ENCODE measurements around the gene SSTR1.

SSTR1 gene

DNA sequence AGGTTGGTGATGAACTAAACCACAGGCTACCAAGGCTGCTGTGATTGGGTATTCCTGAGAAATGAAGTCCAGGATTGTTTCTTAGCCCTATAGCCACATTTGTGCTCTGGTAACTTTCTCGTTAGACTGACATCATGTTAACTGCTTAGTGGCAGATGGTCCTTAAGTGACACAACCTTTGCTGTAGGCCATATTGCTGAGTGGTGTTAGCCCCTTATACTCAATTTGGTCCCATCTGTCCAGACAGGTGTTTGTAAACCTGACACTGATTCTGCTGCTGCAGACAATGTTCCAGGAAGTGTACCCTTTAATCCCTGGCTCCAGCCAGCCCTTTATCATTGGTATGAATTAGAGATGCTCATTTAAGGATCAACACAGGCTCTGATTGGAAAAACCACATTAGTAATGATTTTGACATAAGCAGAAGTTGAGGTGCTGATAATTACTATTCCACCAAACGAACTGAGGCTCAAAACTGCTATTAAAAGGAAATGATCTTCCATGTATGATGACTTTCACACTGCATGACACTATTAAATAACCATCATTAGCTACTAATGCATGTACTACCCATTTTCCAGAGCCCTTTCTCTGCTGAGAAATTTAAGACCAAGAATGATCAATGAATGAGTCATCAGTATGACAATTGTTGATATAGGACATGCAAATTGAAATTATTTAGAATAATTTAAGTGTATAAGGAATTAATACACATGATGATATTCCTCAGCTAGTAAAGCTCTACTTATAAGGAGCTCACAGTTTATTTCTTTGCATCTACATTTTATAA, 3.6 kb upstream of the SSTR1 start:
- no peak for DNase-seq

DNA sequence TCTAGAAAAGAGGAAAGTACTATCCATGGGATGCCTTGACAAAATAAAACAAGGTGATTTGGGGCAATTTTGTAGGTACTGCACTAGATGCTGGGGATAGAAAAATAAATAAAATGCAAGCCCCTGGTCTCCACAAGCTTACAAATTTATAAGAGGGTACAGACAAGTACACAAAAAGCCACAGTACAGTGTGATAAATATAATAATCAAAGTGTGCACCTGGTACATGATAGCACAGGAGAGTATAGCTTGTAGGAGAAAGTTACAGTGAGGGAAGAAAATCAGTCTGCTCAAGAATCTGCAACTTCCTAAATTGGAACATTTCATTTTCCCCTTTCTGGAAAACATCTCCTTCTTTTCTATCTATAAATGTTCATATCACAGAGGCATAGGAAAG, 3.0 kb upstream of the SSTR1 start:
- no peak for DNase-seq

DNA sequence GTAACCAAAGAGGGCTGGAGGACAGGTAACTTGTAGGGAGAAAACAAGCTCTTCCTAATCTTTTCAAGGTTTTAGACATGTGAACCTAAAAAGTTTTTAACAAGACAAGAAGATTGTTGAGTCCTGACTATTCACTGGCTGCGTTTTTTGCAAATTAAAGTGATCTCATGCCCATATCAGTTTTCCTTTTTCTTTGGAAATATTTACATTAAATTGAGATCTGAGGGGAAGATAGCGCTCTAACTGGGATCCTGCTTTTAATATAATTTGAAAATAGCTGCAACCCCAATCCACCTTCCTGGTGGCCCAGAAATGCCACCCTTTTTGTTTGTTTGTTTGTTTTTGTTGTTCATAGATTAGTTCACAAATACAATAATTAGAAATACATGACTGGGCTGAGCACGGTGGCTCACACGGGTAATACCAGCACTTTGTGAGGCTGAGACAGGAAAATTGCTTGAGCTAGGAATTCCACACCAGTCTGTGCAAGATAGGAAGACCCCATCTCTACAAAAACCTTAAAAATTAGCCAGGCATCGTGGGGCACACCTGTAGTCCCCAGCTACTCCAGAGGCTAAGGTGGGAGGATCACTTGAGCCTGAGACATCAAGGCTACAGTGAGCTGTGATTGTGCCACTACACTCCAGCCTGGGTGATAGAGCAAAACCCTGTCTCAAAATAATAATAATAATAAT, 2.4 kb upstream of the SSTR1 start:
- no peak for DNase-seq

DNA sequence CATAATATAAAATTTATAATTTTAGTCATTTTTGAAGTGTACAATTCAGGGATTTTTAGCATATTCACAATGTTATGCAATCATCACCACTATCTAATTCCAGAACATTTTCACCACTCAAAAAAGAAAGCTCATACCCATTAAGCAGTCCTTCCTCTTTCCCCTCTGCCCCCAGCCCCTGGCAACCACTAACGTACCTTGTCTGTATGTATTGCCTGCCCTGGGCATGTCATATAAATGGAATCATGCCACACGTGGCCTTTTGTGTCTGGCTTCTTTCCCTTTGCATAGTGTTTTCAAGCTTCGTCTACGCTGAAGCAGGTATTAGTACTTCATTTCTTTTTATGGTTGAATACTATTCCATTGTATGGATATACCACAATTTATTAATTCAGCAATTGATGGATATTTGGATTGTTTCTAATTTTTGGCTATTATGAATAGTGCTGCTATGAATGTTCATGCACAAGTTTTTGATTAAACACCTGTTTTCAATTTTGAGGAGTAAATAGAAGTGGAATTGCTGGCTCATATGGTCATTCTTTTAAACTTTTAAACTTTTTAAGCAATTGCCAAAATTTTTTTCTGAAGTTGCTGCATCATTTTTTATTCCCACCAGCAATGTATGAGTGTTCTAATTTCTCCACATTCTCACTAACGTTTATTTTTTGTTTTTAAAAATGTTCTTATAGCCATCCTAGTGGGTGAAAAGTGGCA, 1.6 kb upstream of the SSTR1 start:
- no peak for DNase-seq

DNA sequence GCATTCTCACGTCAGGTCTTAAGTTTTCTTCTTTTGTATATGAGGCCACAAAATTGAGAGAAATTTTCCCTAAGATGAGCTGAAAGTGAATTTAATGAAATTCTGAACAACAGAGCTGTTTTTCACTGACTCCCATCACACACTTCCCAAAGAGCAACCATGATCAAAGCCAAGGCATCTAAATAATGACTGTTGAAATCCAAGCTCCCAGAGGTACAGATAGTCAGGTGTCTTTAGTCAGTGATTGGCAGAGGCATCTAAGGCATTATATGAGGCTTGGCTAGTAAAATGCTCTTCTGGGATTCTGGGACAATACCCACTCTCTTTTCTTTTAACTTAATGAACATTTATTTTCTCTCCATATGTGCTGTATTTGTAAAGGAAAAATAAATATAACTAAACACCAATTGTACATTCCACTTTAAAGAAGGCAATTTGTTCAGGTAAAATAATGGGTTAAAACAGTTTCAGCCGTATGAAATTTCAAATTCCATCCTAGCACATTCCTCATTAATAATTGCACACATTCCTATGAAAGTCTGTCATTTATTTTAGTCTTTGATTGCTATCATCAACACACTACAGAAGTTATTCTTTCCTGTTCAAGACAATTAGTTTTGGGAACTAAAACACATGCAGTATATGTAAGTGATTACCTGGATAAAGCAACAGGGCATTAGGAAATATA, 871 bp upstream of the SSTR1 start:
- no peak for DNase-seq

DNA sequence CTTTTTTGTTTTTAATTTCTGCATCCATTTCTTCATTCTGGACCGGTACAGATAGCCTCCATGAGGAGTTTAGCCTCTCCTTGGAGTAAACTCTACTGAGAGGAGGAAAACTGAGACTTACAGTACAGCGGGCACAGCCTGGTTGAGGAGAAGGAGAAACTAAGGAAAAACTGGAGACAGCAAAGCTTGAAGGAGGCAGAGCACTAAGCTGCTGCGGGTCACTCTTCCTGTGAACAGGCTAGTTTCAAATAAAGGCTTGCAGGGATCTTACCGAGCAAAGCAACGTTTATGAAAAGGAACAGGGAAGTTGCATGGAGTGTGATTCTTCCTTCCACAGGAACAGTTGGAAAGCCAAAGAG, 348 bp upstream of the SSTR1 start:
- no peak for DNase-seq

DNA sequence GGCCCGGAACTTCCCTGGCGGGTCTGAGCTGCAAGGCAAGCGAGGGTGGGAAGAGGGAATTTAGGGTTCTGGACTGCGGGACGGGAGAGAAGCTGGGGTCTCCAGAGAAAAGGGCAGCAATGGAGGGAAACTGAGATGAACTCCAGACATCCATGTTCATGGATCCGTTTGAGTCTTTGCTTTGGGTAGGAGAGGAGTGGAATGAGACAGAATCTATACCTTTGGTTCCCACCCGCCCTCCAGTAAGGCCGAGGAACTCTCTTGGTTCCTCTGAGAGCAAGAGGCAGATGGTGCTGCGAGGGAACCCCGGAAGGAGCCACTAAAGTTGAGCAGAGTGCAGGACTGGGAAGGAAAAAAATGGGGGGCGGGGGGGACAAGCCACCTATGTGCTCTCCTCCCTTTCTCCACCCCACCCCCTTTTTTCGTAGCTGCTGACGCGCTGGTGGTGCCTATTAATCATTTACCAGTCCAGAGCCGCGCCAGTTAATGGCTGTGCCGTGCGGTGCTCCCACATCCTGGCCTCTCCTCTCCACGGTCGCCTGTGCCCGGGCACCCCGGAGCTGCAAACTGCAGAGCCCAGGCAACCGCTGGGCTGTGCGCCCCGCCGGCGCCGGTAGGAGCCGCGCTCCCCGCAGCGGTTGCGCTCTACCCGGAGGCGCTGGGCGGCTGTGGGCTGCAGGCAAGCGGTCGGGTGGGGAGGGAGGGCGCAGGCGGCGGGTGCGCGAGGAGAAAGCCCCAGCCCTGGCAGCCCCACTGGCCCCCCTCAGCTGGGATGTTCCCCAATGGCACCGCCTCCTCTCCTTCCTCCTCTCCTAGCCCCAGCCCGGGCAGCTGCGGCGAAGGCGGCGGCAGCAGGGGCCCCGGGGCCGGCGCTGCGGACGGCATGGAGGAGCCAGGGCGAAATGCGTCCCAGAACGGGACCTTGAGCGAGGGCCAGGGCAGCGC, 1.2 kb downstream of the SSTR1 start:
- peak; percentile 70 for DNase-seq

DNA sequence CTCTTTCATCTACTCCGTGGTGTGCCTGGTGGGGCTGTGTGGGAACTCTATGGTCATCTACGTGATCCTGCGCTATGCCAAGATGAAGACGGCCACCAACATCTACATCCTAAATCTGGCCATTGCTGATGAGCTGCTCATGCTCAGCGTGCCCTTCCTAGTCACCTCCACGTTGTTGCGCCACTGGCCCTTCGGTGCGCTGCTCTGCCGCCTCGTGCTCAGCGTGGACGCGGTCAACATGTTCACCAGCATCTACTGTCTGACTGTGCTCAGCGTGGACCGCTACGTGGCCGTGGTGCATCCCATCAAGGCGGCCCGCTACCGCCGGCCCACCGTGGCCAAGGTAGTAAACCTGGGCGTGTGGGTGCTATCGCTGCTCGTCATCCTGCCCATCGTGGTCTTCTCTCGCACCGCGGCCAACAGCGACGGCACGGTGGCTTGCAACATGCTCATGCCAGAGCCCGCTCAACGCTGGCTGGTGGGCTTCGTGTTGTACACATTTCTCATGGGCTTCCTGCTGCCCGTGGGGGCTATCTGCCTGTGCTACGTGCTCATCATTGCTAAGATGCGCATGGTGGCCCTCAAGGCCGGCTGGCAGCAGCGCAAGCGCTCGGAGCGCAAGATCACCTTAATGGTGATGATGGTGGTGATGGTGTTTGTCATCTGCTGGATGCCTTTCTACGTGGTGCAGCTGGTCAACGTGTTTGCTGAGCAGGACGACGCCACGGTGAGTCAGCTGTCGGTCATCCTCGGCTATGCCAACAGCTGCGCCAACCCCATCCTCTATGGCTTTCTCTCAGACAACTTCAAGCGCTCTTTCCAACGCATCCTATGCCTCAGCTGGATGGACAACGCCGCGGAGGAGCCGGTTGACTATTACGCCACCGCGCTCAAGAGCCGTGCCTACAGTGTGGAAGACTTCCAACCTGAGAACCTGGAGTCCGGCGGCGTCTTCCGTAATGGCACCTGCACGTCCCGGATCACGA, 2.2 kb downstream of the SSTR1 start:
- peak; percentile 55 for DNase-seq

DNA sequence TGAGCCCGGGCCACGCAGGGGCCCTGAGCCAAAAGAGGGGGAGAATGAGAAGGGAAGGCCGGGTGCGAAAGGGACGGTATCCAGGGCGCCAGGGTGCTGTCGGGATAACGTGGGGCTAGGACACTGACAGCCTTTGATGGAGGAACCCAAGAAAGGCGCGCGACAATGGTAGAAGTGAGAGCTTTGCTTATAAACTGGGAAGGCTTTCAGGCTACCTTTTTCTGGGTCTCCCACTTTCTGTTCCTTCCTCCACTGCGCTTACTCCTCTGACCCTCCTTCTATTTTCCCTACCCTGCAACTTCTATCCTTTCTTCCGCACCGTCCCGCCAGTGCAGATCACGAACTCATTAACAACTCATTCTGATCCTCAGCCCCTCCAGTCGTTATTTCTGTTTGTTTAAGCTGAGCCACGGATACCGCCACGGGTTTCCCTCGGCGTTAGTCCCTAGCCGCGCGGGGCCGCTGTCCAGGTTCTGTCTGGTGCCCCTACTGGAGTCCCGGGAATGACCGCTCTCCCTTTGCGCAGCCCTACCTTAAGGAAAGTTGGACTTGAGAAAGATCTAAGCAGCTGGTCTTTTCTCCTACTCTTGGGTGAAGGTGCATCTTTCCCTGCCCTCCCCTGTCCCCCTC, 3.0 kb downstream of the SSTR1 start:
- peak; percentile 73 for DNase-seq

DNA sequence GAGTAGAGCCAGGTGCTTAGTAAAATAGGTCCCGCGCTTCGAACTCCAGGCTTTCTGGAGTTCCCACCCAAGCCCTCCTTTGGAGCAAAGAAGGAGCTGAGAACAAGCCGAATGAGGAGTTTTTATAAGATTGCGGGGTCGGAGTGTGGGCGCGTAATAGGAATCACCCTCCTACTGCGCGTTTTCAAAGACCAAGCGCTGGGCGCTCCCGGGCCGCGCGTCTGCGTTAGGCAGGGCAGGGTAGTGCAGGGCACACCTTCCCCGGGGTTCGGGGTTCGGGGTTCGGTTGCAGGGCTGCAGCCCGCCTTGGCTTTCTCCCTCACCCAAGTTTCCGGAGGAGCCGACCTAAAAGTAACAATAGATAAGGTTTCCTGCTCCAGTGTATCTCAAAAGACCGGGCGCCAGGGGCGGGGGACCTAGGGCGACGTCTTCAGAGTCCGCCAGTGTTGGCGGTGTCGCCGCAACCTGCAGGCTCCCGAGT, 3.6 kb downstream of the SSTR1 start:
- peak; percentile 50 for DNase-seq

DNA sequence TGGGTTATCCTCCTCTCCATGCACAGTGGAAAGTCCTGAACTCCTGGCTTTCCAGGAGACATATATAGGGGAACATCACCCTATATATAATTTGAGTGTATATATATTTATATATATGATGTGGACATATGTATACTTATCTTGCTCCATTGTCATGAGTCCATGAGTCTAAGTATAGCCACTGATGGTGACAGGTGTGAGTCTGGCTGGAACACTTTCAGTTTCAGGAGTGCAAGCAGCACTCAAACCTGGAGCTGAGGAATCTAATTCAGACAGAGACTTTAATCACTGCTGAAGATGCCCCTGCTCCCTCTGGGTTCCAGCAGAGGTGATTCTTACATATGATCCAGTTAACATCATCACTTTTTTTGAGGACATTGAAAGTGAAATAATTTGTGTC, 4.4 kb downstream of the SSTR1 start:
- no peak for DNase-seq

DNA sequence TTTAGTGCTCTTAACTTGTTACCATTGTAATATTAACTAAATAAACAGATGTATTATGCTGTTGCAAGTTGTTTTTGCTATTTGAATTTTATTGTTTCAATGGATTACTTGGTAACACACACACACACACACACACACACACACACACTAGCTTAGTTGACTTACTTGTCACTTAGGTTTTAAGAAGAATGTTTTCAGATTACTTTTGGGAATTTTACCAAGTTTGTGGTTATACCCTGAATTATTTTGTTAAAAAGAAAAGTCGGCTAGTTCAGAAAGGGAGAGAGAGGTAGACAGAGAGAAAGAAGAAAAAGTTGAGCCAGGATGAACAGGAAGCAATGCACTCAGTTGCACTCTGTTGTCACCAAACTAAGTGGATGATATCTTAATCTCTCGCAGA, 5.3 kb downstream of the SSTR1 start:
- no peak for DNase-seq

DNA sequence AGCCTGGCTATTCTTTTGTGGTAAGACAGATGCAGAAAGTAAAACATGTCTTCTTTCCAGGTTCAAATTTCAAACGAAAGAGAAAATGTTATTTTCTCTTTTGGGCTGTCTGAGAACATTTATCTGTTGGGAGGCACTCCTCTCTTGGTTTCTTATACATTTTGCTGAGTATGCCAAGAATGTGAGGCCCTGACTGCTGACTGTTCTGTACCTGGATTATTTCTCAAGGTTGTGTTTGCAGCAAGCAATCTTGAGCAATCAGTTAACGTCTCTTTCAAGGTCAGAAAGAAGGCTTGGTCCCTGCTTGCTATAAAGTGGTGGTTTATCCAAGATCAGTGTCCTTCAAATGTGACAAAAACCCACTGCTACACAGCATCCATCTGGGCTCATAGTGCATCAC, 9.8 kb downstream of the SSTR1 start:
- DNase-seq, result no peak

DNA sequence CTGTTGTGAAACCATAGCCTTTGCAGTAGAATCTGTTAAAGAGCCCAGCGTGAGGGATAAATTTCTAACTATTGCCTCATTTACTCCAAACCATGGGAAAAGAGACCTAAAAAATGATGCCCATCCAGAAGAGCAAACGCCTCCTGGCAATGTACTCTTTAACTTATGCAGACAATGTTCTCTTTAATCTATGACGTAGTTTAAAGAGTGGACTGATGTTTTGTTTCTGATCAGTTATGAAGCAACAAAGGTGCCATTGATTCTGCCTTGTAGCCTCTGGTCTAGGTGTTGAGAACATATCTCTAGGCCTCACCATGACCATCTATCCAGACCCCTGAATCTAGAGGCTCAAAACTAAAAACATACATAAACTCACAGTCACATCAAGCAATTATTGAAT, 13.4 kb downstream of the SSTR1 start:
- no peak for DNase-seq

DNA sequence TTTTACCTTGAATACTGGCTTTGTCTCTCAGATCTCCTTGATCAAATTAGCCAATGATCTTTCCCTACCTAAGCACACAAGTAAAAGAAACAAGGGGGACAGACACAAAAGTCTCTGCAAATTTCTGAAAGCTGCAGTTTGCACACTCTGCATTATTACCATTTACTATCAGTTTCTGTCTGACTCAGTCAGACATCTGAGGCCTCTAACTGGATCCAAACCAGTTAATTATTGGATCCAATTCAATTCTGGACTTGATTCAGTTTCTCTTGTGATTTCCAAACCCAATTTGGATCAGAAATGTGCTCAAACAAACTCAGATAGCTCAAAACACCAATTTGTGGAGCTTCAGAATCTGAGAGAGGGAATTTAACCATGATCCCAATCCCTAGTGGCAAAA, 16.6 kb downstream of the SSTR1 start:
- no peak for DNase-seq

DNA sequence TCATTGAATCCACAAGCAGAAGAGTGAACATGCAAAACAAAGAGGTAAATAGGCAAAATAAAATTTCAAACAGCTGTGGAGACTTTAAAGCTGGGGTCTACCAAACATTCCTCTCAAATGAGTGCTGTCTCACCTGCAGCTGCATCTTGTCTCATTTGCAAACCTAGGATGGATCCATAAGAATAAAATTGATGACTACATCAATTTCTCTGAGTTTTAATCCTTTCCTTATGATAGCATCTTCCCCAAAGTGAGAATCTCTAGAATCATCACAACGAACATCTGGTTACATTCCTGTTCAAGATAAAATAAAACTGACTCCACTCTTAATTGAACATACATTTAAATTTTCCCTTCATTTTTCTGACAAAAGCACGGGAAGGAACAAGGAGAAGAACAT, 18.2 kb downstream of the SSTR1 start:
- DNase-seq, result no peak

DNA sequence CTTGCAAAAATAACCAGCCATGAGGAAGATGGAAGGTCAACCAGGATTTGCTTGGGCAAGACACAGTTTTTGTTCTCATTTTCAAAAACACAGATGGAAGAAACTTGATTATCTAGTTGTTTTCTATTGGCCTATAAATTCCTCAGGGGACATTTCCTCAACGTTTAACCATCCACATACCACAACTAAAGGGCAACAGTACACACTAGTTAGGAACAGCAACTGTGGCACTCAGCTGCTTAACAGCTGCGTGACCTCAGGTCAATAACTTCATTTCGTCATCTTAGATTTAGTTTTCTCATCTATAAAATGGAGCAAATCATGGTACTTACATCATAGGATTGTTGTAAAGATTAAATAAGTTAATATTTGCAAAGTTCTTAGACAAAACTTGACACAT, 18.7 kb downstream of the SSTR1 start:
- no peak for DNase-seq

DNA sequence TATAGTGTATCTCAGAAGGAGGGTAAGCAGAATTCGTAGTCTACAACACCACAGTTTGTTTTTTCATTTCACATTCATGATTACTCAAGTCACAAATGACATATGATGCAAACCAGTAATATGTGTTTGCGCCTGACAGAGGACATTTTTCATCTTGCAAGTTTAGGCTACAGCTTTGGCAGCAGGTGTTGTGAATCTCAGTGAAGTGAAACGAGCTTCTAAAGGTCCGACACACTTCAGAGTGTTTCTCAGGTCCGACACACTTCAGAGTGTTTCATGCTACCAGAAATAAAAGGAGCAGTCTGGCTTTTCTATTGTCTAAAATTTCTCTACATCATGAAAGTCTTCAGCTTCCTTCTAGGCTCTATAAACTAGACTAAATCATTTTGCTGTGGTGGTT, 25.5 kb downstream of the SSTR1 start:
- DNase-seq, result no peak

DNA sequence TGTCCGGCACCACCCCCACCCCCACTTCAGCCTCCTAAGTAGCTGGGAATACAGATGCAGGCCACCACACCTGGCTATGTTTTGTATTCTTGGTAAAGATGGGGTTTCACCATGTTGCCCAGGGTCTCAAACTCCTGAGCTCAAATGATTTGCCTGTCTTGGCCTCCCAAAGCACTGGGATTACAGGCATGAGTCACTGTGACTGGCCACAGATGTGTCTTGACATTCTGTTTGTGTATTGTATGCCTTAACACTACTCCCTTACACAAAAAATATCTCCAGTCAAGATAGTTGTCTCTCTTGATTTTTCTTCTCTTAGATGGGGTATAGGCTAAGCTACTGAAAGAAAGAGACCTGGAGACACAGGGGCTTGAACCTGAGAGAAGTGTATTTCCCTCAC, 30.6 kb downstream of the SSTR1 start:
- no peak for DNase-seq

DNA sequence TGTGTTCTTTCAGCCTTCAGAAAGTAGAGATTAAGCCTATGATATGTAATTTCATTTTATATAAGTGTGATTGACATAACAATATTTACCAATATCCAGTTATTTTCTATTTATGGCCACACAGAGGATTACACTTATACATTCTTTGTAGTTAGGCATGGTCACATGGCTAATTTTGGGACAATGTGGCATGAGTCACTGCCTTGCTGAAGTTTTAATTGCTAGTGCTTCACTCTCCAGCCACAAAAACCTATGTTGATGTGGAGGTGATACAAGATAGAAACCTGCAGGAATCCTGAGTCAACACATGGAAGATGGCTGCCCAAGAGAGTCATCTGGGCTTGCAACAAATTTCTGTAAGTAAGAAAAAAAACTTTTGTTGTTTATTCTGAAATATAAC, 31.2 kb downstream of the SSTR1 start:
- no peak for DNase-seq
